ENCODE results near the gene GULP1.

GRCh38 chr2:188345020-188345419 lies 53.3 kb downstream of the GULP1 start:
- TF ChIP-seq POLR2A (IDR thresholded peaks at IDR 0.05) (no peak), CTCF (IDR thresholded peaks at IDR 0.05) (no peak)

Measured in testis (tissue), 2 donors.